Measurements from ENCODE around the gene ADORA1. TPM values are rescaled to one million over a fixed set of nuclear protein-coding genes. Genes with fewer than 3 reads are reported as not detected.

ADORA1 gene
- polyA plus RNA-seq, 1 experiment, result 2.4 TPM

GRCh38 chr1:203199002-203199401 lies 71.5 kb downstream of the ADORA1 start:
- ChIA-PET POLR2A (no interaction called here), CTCF (interaction anchor here (1.1 to 2.9 kb wide), 7 partner anchors 17 to 160 kb away, joined by 3 to 25 read pairs (median 9); no protein-coding TSS in a partner anchor)
- H3K4me3 ChIP-seq (ENCODE audit: low read depth, low read length), result no peak overlapping the region

GRCh38 chr1:203199481-203199815 lies 71.9 kb downstream of the ADORA1 start:
- ChIA-PET POLR2A (no interaction called here), CTCF (interaction anchor here (1.0 to 2.9 kb wide), 7 partner anchors 17 to 160 kb away, joined by 3 to 25 read pairs (median 4); no protein-coding TSS in a partner anchor)
- Histone ChIP-seq H3K36me3 (ENCODE audit: control insufficient read depth, insufficient read depth, low read length) (no peaks in the 10 kb centered on the region), H3K4me3 (ENCODE audit: low read depth, low read length) (no peak overlapping the region), H3K27me3 (ENCODE audit: control insufficient read depth, insufficient read depth, low read length) (no peaks in the 10 kb centered on the region)
- DNase-seq (ENCODE audit: low read depth), result no peak
- TF ChIP-seq, protein P1, sequence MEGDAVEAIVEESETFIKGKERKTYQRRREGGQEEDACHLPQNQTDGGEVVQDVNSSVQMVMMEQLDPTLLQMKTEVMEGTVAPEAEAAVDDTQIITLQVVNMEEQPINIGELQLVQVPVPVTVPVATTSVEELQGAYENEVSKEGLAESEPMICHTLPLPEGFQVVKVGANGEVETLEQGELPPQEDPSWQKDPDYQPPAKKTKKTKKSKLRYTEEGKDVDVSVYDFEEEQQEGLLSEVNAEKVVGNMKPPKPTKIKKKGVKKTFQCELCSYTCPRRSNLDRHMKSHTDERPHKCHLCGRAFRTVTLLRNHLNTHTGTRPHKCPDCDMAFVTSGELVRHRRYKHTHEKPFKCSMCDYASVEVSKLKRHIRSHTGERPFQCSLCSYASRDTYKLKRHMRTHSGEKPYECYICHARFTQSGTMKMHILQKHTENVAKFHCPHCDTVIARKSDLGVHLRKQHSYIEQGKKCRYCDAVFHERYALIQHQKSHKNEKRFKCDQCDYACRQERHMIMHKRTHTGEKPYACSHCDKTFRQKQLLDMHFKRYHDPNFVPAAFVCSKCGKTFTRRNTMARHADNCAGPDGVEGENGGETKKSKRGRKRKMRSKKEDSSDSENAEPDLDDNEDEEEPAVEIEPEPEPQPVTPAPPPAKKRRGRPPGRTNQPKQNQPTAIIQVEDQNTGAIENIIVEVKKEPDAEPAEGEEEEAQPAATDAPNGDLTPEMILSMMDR (IDR thresholded peaks at IDR 0.05; ENCODE audit: insufficient read depth, low read depth, low read length), result no peak

More at GRCh38 chr1:203199002-203199401, 71.5 kb downstream of the ADORA1 start:
- TF ChIP-seq, protein P1 (IDR thresholded peaks at IDR 0.05; ENCODE audit: insufficient read depth, low read depth, low read length), result no peak
- no peak for DNase-seq (ENCODE audit: low read depth)
- Histone ChIP-seq H3K27me3 (ENCODE audit: control insufficient read depth, insufficient read depth, low read length) (no peaks in the 10 kb centered on the region), H3K36me3 (ENCODE audit: control insufficient read depth, insufficient read depth, low read length) (no peaks in the 10 kb centered on the region)

GRCh38 chr1:203199816-203200571 lies 72.5 kb downstream of the ADORA1 start:
- DNase-seq (ENCODE audit: low read depth), result no peak
- TF ChIP-seq, protein P1 (IDR thresholded peaks at IDR 0.05; ENCODE audit: insufficient read depth, low read depth, low read length), result no peak
- H3K27me3 ChIP-seq (ENCODE audit: control insufficient read depth, insufficient read depth, low read length), result no peaks in the 10 kb centered on the region
- H3K36me3 ChIP-seq (ENCODE audit: control insufficient read depth, insufficient read depth, low read length), result no peaks in the 10 kb centered on the region
- POLR2A ChIA-PET, result no interaction called here
- no peak overlapping the region for H3K4me3 ChIP-seq (ENCODE audit: low read depth, low read length)
- CTCF ChIA-PET, result interaction anchor here (1.0 to 2.9 kb wide), 7 partner anchors 16 to 161 kb away, joined by 3 to 25 read pairs (median 4); no protein-coding TSS in a partner anchor

DNA sequence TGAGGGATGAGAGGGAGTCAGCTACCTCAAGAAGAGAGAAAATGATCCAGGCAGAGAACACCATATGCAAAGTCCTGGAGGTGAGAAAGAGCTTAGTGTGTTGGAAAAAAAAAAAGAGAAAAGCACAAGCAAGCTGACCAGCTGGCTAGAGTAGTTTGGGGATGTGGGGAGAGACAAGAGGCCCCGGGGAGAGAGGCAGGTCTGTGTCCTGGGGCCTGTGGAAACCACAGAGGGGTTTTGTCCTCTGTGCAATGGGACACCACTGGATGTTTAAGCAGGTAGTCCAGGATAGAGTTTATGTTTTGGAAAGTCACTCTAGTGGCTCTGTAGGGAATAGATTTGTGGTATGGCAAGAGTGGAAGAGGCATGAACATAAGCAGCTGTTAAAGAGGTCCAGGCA lies 73.4 kb downstream of the ADORA1 start:
- POLR2A ChIA-PET, result no interaction called here

More for the DNA sequence above, 73.4 kb downstream of the ADORA1 start:
- no peak overlapping the region for H3K4me3 ChIP-seq (ENCODE audit: low read depth, low read length)
- TF ChIP-seq, protein P1 (IDR thresholded peaks at IDR 0.05; ENCODE audit: insufficient read depth, low read depth, low read length), result no peak
- H3K36me3 ChIP-seq (ENCODE audit: control insufficient read depth, insufficient read depth, low read length), result no peaks in the 10 kb centered on the region
- H3K27me3 ChIP-seq (ENCODE audit: control insufficient read depth, insufficient read depth, low read length), result no peaks in the 10 kb centered on the region
- no peak for DNase-seq (ENCODE audit: low read depth)
- CTCF ChIA-PET, result interaction anchor here (0.9 to 4.4 kb wide), 5 partner anchors 15 to 162 kb away, joined by 3 to 25 read pairs (median 16); no protein-coding TSS in a partner anchor
